ENCODE data around the gene RNLS. TPM values are rescaled to one million over a fixed set of nuclear protein-coding genes. Genes with fewer than 3 reads are reported as not detected.

RNLS gene
- total and polyA plus RNA-seq, 2 of the 8 experiments (the other 6 are each of a cell fraction or from before 2014, with no cell fraction given): 7.5 to 12.7 TPM

DNA sequence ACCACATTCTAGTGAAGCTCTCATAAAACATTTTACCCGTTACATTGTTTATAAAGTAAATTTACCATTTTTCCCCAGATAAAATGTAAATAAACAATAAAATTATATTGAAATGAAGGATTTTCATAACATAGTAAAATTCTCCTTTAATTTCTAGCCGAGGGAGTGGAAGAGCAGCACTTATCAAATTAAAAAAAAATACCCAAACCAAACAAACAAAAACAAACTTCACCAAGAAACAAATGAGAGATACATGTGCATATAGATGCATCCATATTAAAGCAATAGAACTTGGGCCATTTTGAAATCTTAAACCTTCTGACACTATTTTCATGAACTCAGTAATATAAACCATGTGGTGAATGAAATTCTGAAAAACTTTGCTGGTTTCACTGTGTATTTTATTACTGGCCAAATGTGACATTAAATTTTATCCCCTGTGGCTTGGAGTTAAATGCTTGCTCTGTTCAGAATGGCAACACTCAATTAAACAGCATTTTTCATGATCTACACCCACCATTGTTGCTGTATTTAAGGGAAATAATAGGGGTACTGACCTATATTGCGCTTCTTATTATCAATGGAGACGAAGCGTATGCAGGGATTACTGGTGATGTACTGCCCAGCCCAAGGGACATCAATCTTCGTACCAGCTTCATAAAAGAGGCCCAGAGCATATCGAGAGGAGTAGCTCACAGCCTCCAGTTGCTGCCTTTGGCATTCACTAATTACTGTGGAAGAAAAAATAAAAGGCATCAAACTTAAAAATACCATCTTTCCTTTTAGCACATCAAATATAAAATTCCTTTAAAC, 220.9 kb downstream of the RNLS start:
- Histone ChIP-seq H2BK20ac (ENCODE audit: low read length) (no peak overlapping the region), H4K5ac (ENCODE audit: insufficient read length, low read depth, low read length) (no peak overlapping the region), H3K18ac (ENCODE audit: extremely low read depth, low read length) (no peak overlapping the region), H3K56ac (replicated peaks; ENCODE audit: insufficient read length, low read depth, low read length) (no peak overlapping the region), H2BK5ac (ENCODE audit: low read depth, low read length) (no peak overlapping the region), H3K4me1 (replicated peaks in 1 of 4; ENCODE audit: control insufficient read depth in 3 of 4, insufficient read depth in 4 of 4, low read length in 3 of 4) (no peaks in the 10 kb centered on the region), H4K20me1 (replicated peaks in 1 of 2; ENCODE audit: control insufficient read depth in 1 of 2, insufficient read depth in 2 of 2, low read length in 2 of 2) (no peaks in the 10 kb centered on the region), H2AK5ac (ENCODE audit: low read depth, low read length) (no peak overlapping the region), H3K9ac (replicated peaks in 1 of 4; ENCODE audit: extremely low read depth in 1 of 4, low read depth in 3 of 4, low read length in 3 of 4) (no peak overlapping the region), H3K4ac (replicated peaks; ENCODE audit: insufficient read length, low read depth, low read length) (no peak overlapping the region), H4K8ac (ENCODE audit: extremely low read depth, insufficient read depth, low read length) (no peak overlapping the region), H2AFZ (ENCODE audit: low read length) (no peak overlapping the region), H3K9me3 (ENCODE audit: insufficient read depth in 2 of 2, low read depth in 1 of 2, low read length in 1 of 2) (no peaks in the 10 kb centered on the region), H2BK12ac (ENCODE audit: low read depth, low read length) (no peak overlapping the region), H3K14ac (ENCODE audit: insufficient read length) (no peak overlapping the region), H3K27me3 (replicated peaks in 1 of 4; ENCODE audit: control insufficient read depth in 3 of 4, extremely low read depth in 1 of 4, insufficient read depth in 3 of 4, low read length in 3 of 4) (no peaks in the 10 kb centered on the region), H3K23me2 (ENCODE audit: low read depth, low read length) (no peaks in the 10 kb centered on the region; the same call in 1 of the 2 replicates), H2BK120ac (replicated peaks; ENCODE audit: low read depth, low read length) (no peak overlapping the region), H3K27ac (ENCODE audit: low read depth, low read length) (no peak overlapping the region), H4K91ac (replicated peaks; ENCODE audit: insufficient read length, low read length) (no peak overlapping the region), H3K4me3 (ENCODE audit: extremely low read depth in 1 of 4, insufficient read depth in 2 of 4, low read depth in 3 of 4, low read length in 4 of 4) (no peak overlapping the region), H2BK15ac (ENCODE audit: low read length) (no peak overlapping the region), H3K4me2 (ENCODE audit: insufficient read depth in 1 of 2, low read depth in 2 of 2, low read length in 2 of 2) (no peak overlapping the region), H3K36me3 (ENCODE audit: control insufficient read depth in 2 of 4, insufficient read depth in 4 of 4, low read length in 3 of 4) (no peaks in the 10 kb centered on the region), H3K79me2 (ENCODE audit: control insufficient read depth in 1 of 2, insufficient read depth in 2 of 2, low read length in 2 of 2) (no peaks in the 10 kb centered on the region), H3K79me1 (ENCODE audit: low read depth, low read length) (no peaks in the 10 kb centered on the region), H3K23ac (ENCODE audit: insufficient read length) (no peak overlapping the region)
- ChIA-PET CTCF (ENCODE audit: partially characterized antibody) (no interaction called here), POLR2A (ENCODE audit: partially characterized antibody) (no interaction called here)
- DNase-seq (ENCODE audit: low read depth in 1 of 2, low spot score in 2 of 2): no peak
- FAIRE-seq: no peak
- 92% methylated on average over 7 of the region's 7 CpGs; no CpG with 5 or more reads in 1 of the 2 experiments for WGBS, 2 experiments (ENCODE audit: extremely low coverage in 1 of 2, insufficient coverage in 1 of 2, insufficient read length in 1 of 2, insufficient replicate concordance in 2 of 2, low coverage in 1 of 2, low lambda C conversion rate in 2 of 2, missing lambda C conversion rate in 1 of 2)
- TF ChIP-seq POU5F1 (IDR thresholded peaks at IDR 0.05; ENCODE audit: low read depth, low read length) (no peak), GABPA (IDR thresholded peaks at IDR 0.05; ENCODE audit: borderline replicate concordance, insufficient read depth, low read length) (no peak), KDM5A (IDR thresholded peaks at IDR 0.05; ENCODE audit: low read length) (no peak), CHD2 (IDR thresholded peaks at IDR 0.05; ENCODE audit: low read length) (no peak), EP300 (IDR thresholded peaks at IDR 0.05; ENCODE audit: borderline replicate concordance in 1 of 2, low read depth in 2 of 2, low read length in 2 of 2) (no peak), TAF1 (IDR thresholded peaks at IDR 0.05; ENCODE audit: low read depth, low read length) (no peak), SIX5 (IDR thresholded peaks at IDR 0.05; ENCODE audit: low read depth, low read length) (no peak), TBP (IDR thresholded peaks at IDR 0.05; ENCODE audit: low read depth, low read length) (no peak), HDAC6 (IDR thresholded peaks at IDR 0.05; ENCODE audit: low read depth, low read length) (no peak), CHD1 (IDR thresholded peaks at IDR 0.05; ENCODE audit: low read depth, low read length) (no peak), SAP30 (IDR thresholded peaks at IDR 0.05; ENCODE audit: insufficient read depth, insufficient replicate concordance, low read length) (no peak), PHF8 (conservative IDR thresholded peaks at IDR 0.05; ENCODE audit: low read depth, low read length) (no peak), EGR1 (IDR thresholded peaks at IDR 0.05; ENCODE audit: borderline replicate concordance, low read depth, low read length) (no peak)
